Kidney epithelial cell (primary cell): ENCODE measurements around the gene TCP11L2. TPM values are rescaled to one million over a fixed set of nuclear protein-coding genes. Genes with fewer than 3 reads are reported as not detected.

Source experiments
- DNase-seq: peaks from one replicate; pipeline ENCODE4 v3.0.0-alpha.2; 2010; ENCODE audit warnings: low read depth
- H3K27me3 ChIP-seq: 2 replicates; pipeline ENCODE4 v1.6.0; 2011; ENCODE audit warnings: low read length; ENCODE audit not compliant: control insufficient read depth, insufficient read depth
- H3K36me3 ChIP-seq: 2 replicates; pipeline ENCODE4 v1.5.1; 2011; ENCODE audit warnings: low read length; ENCODE audit not compliant: control insufficient read depth, insufficient read depth
- H3K4me3 ChIP-seq: 2 replicates; pipeline ENCODE4 v1.5.1; 2011; ENCODE audit warnings: low read depth, mild to moderate bottlenecking, control low read depth, low read length
- CTCF ChIP-seq: IDR thresholded peaks from 2 replicates; pipeline ENCODE4 v1.5.1; 2011; ENCODE audit warnings: mild to moderate bottlenecking, moderate library complexity, low read length, control low read depth, inconsistent platforms; ENCODE audit not compliant: insufficient read depth, poor library complexity, severe bottlenecking
- total RNA-seq: library from RNA; depleted of rRNA; stranded (reverse); fragments of >200 nt; gene quantifications from 2 replicates; pipeline ENCODE4 v1.2.3, GENCODE V29; 2015

The TCP11L2 gene
- total RNA-seq, 1 donor from 2014 or later, result 24.9 TPM

DNA sequence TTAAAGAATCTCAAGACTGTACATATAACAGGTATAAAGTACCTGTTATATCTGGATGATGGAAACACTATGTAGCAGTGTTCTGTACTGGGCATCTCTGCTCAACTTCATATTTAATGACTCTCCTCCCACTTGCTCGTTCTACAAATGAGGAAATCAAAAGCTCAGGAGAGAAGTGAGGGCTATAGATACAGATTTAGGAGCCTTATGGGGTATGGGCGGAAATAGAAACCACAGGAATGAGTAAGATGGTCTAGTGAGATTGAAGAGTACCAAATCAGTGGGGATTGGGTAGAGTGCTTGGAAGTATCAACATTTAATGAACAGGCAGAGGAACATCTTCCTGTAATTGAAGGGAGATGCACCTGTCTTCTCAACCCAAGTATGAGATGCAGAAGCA lies 31.2 kb downstream of the TCP11L2 start:
- no peak for TF ChIP-seq CTCF
- H3K4me3 ChIP-seq, result no peak overlapping the region
- H3K36me3 ChIP-seq, result no peaks in the 10 kb centered on the region
- no peaks in the 10 kb centered on the region for H3K27me3 ChIP-seq
- DNase-seq, result no peak

DNA sequence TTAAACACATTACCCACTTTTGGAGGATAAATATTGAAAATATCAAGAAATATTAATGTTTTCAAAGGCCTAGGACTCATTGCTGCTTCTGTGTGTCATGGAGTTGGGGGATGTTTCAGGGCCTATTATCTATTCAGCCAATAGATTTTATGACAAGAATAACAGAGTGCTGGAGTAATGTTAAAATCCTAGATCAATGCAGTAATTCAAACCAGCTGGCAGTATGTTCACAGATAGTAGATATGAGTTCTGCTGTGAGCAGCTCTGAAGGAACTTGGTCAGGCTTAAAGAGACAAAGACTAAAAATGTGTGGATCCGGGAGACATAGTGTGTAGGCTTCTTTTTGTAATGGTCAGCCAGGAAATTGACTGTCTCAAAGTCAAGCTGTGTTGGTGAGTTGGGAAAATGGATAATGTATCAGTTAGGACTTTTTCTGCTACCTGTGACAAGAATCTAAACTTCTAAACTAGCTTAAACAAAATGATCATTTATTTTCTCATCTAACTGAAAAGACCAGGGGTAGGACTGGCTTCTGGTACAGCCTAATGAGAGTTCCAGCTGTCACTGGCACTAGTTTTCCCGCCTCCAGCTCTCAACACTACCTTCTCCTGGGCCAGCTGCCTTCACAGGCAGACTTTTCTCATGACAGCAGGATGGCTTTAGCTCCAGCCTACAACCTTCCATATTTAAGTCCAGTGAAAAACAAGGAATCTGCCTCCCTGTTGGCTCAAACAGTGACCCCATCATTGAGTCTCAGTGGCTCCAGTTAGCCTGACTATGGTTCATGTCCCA lies 38.7 kb downstream of the TCP11L2 start:
- no peak for TF ChIP-seq CTCF
- no peak for DNase-seq
- peaks cover 1% of the 10 kb centered on the region for H3K36me3 ChIP-seq

DNA sequence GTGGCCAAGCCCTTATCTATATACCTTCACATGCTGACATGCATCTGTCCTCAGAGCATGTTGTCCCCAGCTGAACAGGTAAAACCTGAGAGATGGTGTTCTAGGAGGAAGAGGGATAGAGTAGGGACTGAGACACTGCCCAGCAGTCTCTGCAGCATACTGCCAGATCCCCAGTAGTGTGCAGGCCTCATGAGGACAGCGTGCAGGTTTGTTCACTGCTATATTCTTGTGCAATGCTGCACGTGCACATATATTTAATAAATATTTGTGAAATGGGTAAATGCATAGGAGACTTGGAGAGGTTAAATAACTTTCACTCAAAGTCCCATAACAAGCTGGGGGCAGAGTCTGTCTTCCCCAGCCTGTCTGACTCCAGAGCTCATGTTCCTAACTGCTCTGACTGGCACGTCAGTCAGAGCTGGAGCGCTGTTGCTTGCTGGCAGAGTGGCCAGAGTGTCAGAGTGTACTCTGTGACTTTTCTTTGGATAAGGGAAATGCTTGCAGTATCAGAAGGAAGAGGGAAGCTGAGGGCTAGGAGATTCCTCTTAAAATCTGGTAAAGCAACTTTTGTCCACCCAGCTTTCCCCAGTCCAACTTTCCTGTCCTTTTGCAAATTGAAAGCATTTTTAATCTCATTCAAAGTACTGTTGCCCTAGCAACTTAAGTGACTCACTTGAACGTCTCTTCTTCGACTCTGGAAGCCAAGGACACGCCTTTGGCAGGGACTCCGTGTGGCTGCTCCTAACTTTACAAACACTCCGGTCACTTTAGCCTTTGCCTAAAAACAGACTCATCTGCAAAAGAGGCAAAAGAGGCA lies 40.1 kb downstream of the TCP11L2 start:
- no peak for TF ChIP-seq CTCF
- Histone ChIP-seq H3K4me3 (no peak overlapping the region), H3K36me3 (peaks cover 1% of the 10 kb centered on the region), H3K27me3 (no peaks in the 10 kb centered on the region)
- DNase-seq, result no peak

More for the DNA sequence above, 38.7 kb downstream of the TCP11L2 start:
- Histone ChIP-seq H3K27me3 (no peaks in the 10 kb centered on the region), H3K4me3 (no peak overlapping the region)

DNA sequence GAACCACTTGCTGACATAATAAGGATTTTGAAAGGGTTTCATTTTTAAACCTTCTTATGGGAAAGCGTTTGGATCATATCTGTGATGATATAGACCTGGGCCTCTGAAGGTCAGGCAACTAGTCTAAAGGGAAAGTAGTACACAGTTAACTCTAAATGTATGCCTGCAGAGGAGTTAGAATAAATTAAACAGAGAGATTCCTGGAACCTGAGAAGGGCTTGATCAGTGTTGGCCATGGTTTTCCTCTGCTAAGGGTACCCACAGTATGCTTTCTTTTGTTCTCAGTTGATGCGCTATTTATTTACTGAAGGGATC lies 40.6 kb downstream of the TCP11L2 start:
- no peak for TF ChIP-seq CTCF
- H3K36me3 ChIP-seq, result peaks cover 1% of the 10 kb centered on the region
- no peak overlapping the region for H3K4me3 ChIP-seq
- H3K27me3 ChIP-seq, result no peaks in the 10 kb centered on the region
- DNase-seq, result no peak

DNA sequence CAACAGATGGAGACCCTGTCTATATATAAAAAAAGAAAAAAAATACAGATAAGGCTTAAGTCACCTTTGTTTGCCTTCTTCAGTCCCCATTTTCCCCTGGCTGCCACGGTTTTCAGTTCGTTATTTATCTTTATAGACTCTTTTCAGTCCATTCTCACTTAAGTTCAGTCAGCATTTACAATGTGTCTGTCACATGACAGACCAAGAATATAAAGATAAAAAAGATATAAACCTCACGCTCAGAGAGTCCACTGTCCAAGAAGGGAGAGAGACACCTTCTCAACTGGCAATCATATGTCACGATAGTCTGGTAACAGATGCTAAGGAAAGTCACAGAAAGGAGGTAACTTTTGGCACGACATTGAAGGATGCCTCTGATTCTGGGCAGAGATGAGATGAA lies 41.6 kb downstream of the TCP11L2 start:
- Histone ChIP-seq H3K4me3 (no peak overlapping the region), H3K36me3 (peaks cover 1% of the 10 kb centered on the region), H3K27me3 (no peaks in the 10 kb centered on the region)
- DNase-seq, result no peak
- TF ChIP-seq CTCF, result no peak

GRCh38 chr12:106345746-106346145 lies 43.2 kb downstream of the TCP11L2 start:
- H3K36me3 ChIP-seq, result peaks cover 1% of the 10 kb centered on the region
- DNase-seq, result no peak
- no peak overlapping the region for H3K4me3 ChIP-seq
- peak; percentile 46 for TF ChIP-seq CTCF
- no peaks in the 10 kb centered on the region for H3K27me3 ChIP-seq
